ENCODE results near the gene FNDC7. TPM values are rescaled to one million over a fixed set of nuclear protein-coding genes. Genes with fewer than 3 reads are reported as not detected.
"Not testable (repeated sequence)": the region's sequence is repeated elsewhere in the genome, so short reads cannot be mapped to it uniquely, and the experiment has no call there.

The FNDC7 gene
- total RNA-seq, 2 experiments from 2014 or later, result not detected

GRCh38 chr1:108749081-108749480, 36.4 kb downstream of the FNDC7 start:
- peaks cover 5% of the 10 kb centered on the region for H3K36me3 Mint-ChIP-seq
- POLR2A ChIA-PET, result interaction anchor here (3.1 kb wide), 1 partner anchor 57 kb away, joined by 14 read pairs; the partner anchor contains the start of gene PRPF38B
- H3K27me3 Mint-ChIP-seq, result no peaks in the 10 kb centered on the region
- intact Hi-C loops (cut with micrococcal nuclease), result loop anchor here (5.0 kb wide), 1 partner anchor 798 kb away; the partner anchor contains the start of gene GNAI3
- H3K4me3 Mint-ChIP-seq, result no peak overlapping the region
- CTCF ChIA-PET, result no interaction called here
- H3K27ac Mint-ChIP-seq, result no peak overlapping the region
- DNase-seq, result no peak
- H3K9me3 Mint-ChIP-seq, result no peaks in the 10 kb centered on the region
- H3K4me1 Mint-ChIP-seq (ENCODE audit: low read depth), result peaks cover 28% of the 10 kb centered on the region

DNA sequence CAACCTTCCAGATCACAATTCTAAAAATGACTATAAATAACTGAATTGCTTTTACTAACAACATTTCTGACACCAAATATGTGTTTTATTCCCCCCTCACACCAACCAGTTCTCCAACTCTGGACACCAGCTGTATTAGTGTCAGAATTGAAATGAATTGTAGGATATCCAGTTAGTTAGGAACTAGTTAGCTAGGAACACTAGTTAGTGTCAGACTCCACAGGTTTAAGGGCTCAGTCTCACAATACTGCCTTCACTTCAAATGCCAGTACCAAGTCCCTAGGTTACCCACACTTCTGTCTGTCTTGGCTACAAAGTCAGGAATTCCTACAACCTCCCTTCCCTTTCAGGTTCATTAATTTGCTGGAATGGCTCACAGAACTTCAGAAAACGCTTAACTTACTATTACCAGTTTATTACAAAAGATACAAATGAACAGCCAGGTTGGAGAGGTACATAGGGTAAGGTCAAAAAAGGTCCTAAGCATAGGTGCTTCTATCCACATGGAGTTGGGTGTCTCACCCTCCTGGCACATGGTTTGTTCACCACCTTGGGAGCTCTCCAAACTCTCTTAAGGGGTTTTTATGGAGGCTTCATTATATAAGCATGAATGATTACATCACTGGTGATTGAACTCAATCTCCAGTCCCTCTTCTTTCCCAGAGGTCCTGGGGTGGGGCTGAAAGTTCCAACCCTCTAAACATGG, 37.9 kb downstream of the FNDC7 start:
- peaks cover 13% of the 10 kb centered on the region for H3K36me3 Mint-ChIP-seq
- H3K27me3 Mint-ChIP-seq, result no peaks in the 10 kb centered on the region
- H3K4me3 Mint-ChIP-seq, result no peak overlapping the region
- intact Hi-C loops (cut with micrococcal nuclease), result no loop called here
- DNase-seq, result no peak
- CTCF ChIA-PET, result interaction anchor here (0.6 to 0.9 kb wide), 2 partner anchors 44 to 72 kb away, joined by 4 read pairs; no protein-coding TSS in a partner anchor
- H3K9me3 Mint-ChIP-seq, result no peaks in the 10 kb centered on the region
- POLR2A ChIA-PET, result interaction anchor here (1.0 kb wide), 1 partner anchor 58 kb away, joined by 3 read pairs; the partner anchor contains the start of gene PRPF38B
- no peak overlapping the region for H3K27ac Mint-ChIP-seq
- peaks cover 31% of the 10 kb centered on the region for H3K4me1 Mint-ChIP-seq (ENCODE audit: low read depth)

- no peak overlapping the region for H3K4me3 Mint-ChIP-seq
- ChIA-PET CTCF (interaction anchor here (1.4 kb wide), 1 partner anchor 107 kb away, joined by 4 read pairs; no protein-coding TSS in a partner anchor), POLR2A (interaction anchor here (2.5 kb wide), 1 partner anchor 60 kb away, joined by 7 read pairs; no protein-coding TSS in a partner anchor)
- no peaks in the 10 kb centered on the region for H3K27me3 Mint-ChIP-seq
- peaks cover 22% of the 10 kb centered on the region for H3K4me1 Mint-ChIP-seq (ENCODE audit: low read depth)
- DNase-seq, result no peak
- H3K36me3 Mint-ChIP-seq, result peaks cover 16% of the 10 kb centered on the region
- H3K9me3 Mint-ChIP-seq, result no peaks in the 10 kb centered on the region
- H3K27ac Mint-ChIP-seq, result no peak overlapping the region
- intact Hi-C loops (cut with micrococcal nuclease), result no loop called here
These were observed 40.7 kb downstream of the FNDC7 start for GRCh38 chr1:108753363-108753762.

DNA sequence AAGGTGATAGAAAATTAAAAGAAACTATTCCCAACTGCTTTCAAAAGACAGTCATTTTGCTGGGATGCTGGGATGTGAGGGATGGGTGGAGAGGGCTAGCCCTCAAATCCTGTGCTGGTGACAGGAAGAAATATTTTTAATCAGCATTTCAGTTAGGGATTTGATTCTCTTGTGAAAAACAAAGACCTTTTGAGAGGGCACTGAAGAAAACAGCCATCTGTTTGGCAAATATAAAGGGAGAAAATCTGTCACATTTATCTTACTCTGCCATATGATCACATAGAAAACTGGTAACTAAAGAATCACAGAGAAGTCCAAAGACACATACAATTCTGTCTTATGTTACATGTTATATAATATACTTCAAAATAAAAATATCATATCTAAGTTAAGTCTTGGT, 46.1 kb downstream of the FNDC7 start:
- H3K27me3 Mint-ChIP-seq, result no peaks in the 10 kb centered on the region

DNA sequence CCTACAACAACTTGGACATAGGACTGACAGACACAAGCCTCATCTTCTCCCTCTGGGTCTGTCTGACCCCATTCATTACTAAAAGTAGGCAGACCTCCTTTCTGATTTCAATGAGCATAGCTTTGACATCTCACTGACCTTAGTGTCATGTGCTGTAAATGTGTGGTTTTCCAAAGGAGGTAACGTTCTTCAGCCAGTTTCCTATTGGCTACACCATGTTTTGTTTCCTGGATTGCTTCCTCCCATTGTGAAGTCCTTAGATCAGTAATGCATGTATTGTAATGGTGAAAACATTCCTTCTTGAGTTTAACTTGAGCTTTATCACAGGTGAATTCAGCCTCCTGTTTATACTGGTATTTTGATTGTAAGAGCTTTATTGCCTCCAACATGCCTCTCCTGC, 54.4 kb downstream of the FNDC7 start:
- intact Hi-C loops (cut with micrococcal nuclease), result no loop called here
- no peak for DNase-seq
- Mint-ChIP-seq H3K9me3 (no peaks in the 10 kb centered on the region), H3K4me1 (ENCODE audit: low read depth) (peaks cover 4% of the 10 kb centered on the region), H3K27ac (no peak overlapping the region), H3K4me3 (no peak overlapping the region), H3K27me3 (no peaks in the 10 kb centered on the region), H3K36me3 (peaks cover 14% of the 10 kb centered on the region)
- CTCF ChIA-PET, result no interaction called here
- POLR2A ChIA-PET, result no interaction called here

More for the DNA sequence above, 46.1 kb downstream of the FNDC7 start:
- peaks cover 18% of the 10 kb centered on the region for H3K36me3 Mint-ChIP-seq
- ChIA-PET CTCF (interaction anchor here (0.7 kb wide), 1 partner anchor 438 kb away, joined by 4 read pairs; no protein-coding TSS in a partner anchor), POLR2A (no interaction called here)
- no peak overlapping the region for H3K4me3 Mint-ChIP-seq
- DNase-seq, result no peak
- no peaks in the 10 kb centered on the region for H3K9me3 Mint-ChIP-seq
- intact Hi-C loops (cut with micrococcal nuclease), result no loop called here
- no peak overlapping the region for H3K27ac Mint-ChIP-seq
- peaks cover 7% of the 10 kb centered on the region for H3K4me1 Mint-ChIP-seq (ENCODE audit: low read depth)

DNA sequence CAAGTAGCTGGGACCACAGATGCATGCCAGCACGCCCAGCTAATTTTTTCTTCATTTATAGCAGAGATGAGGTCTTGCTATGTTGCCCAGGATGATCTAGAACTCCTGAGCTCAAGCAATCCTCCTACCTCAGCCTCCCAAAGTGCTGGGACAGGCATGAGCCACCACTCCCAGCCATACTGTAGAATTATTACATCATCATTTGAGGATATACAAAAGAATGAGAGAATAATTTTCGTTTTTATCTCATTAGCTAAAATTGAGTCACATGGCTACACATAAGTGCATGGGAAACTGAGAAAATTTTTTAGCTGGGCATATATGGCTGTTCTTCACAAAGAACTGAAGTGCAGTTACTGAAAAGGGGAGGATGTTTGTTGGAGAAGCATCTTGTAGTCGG, 55.0 kb downstream of the FNDC7 start:
- H3K36me3 Mint-ChIP-seq, result peaks cover 11% of the 10 kb centered on the region
- ChIA-PET POLR2A (no interaction called here), CTCF (interaction anchor here (0.7 kb wide), 1 partner anchor 61 kb away, joined by 3 read pairs; no protein-coding TSS in a partner anchor)
- intact Hi-C loops (cut with micrococcal nuclease), result no loop called here
- H3K27ac Mint-ChIP-seq, result no peak overlapping the region
- DNase-seq, result no peak
- H3K9me3 Mint-ChIP-seq, result no peaks in the 10 kb centered on the region
- no peaks in the 10 kb centered on the region for H3K27me3 Mint-ChIP-seq
- H3K4me3 Mint-ChIP-seq, result no peak overlapping the region
- peaks cover 1% of the 10 kb centered on the region for H3K4me1 Mint-ChIP-seq (ENCODE audit: low read depth)

GRCh38 chr1:108777839-108778238, 65.1 kb downstream of the FNDC7 start:
- Mint-ChIP-seq H3K27me3 (no peaks in the 10 kb centered on the region), H3K9me3 (no peaks in the 10 kb centered on the region), H3K4me3 (no peak overlapping the region), H3K4me1 (ENCODE audit: low read depth) (no peaks in the 10 kb centered on the region), H3K36me3 (peaks cover 37% of the 10 kb centered on the region), H3K27ac (no peak overlapping the region)
- intact Hi-C loops (cut with micrococcal nuclease), result no loop called here
- ChIA-PET POLR2A (no interaction called here), CTCF (no interaction called here)
- DNase-seq, result no peak

DNA sequence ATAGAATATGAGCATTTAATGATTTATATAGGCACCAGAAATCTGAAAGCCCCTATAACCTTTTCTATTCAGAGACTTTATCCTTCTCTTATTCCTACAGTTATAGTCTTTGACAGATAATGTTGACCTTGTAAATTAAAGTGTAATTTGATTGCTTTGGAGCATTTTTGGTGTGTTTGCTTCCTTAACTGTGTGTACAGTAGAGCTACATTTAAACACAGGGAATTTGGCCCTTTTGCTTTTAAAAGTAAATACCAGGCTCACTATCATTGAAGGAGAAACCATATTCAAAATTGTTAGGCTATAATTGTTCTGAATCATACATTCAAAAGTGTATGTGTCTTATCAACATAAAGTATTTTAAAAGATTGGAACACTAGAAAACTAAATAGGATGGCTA, 66.7 kb downstream of the FNDC7 start:
- Mint-ChIP-seq H3K36me3 (peaks cover 44% of the 10 kb centered on the region), H3K4me1 (ENCODE audit: low read depth) (no peaks in the 10 kb centered on the region)

DNA sequence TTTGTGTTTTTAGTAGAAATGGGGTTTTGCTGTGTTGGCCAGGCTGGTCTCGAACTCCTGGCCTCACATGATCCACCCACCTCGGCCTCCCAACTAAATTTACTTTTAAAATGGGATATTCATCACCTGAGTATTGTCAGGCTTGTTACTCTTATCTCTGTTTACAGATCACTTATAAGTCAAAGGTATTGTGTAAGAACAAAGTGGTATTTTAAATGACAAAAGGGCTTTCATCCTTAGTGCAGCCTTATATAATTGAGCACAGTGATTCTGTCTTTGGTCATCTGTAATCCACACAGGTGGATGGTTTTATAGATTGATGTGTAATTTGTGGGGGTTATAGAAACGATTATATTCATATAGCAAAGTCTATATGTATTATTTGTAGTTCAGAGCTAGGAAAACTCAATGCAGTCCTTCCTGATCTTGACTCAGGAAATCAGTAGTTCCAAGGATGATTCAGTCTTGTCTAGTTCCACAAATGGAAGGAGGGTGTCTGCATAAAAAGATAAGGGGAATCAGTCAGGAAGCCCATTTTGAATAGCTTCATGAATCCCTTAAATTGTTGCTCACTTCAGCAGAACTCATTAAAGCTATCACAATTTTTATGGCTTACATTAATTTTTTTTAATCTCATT, 68.3 kb downstream of the FNDC7 start:
- Mint-ChIP-seq H3K4me1 (ENCODE audit: low read depth) (no peaks in the 10 kb centered on the region), H3K9me3 (peaks cover 28% of the 10 kb centered on the region), H3K27ac (no peak overlapping the region), H3K27me3 (no peaks in the 10 kb centered on the region), H3K4me3 (no peak overlapping the region), H3K36me3 (peaks cover 56% of the 10 kb centered on the region)
- DNase-seq, result no peak
- ChIA-PET CTCF (no interaction called here), POLR2A (no interaction called here)
- intact Hi-C loops (cut with micrococcal nuclease), result no loop called here

More for the DNA sequence above, 66.7 kb downstream of the FNDC7 start:
- DNase-seq, result no peak
- no peak overlapping the region for H3K4me3 Mint-ChIP-seq
- no peaks in the 10 kb centered on the region for H3K27me3 Mint-ChIP-seq
- H3K27ac Mint-ChIP-seq, result no peak overlapping the region
- intact Hi-C loops (cut with micrococcal nuclease), result no loop called here
- peaks cover 12% of the 10 kb centered on the region for H3K9me3 Mint-ChIP-seq
- POLR2A ChIA-PET, result no interaction called here
- CTCF ChIA-PET, result no interaction called here

DNA sequence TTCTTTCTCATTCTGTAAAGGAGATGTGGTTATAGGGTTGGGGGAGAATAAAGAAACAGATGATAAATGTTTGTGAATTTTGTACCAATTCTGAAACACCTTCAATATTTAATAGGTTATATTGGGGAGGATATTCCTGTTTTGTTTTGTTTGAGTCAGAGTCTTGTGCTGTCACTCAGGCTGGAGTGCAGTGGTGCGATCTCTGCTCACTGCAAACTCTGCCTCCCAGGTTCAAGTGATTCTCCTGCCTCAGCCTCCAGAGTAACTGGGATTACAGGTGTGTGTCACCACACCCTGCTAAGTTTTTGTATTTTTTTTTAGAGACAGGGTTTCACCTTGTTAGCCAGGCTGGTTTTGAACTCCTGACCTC, 68.9 kb downstream of the FNDC7 start:
- intact Hi-C loops (cut with micrococcal nuclease); POLR2A ChIA-PET; H3K27me3 Mint-ChIP-seq; H3K27ac Mint-ChIP-seq; CTCF ChIA-PET; H3K4me3 Mint-ChIP-seq; H3K4me1 Mint-ChIP-seq (ENCODE audit: low read depth); DNase-seq: not testable (repeated sequence)
- peaks cover 29% of the 10 kb centered on the region for H3K9me3 Mint-ChIP-seq
- H3K36me3 Mint-ChIP-seq, result peaks cover 58% of the 10 kb centered on the region

DNA sequence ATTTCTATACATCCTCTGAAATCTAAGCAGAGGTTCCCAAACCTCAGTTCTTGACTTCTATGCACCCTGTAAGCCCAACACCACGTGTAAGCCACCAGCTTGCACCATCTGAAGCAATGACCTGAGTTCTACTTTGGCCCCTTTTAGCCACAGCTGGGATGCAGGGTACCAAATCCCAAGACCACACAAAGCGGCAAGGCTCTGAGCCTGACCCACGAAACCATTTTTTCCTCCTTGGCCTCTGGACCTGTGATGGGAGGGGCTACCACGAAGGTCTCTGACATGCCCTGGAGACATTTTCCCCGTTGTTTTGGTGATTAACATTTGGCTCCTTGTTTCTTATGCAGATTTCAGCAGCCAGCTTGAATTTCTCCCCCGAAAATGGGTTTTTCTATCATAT, 72.6 kb downstream of the FNDC7 start:
- intact Hi-C loops (cut with micrococcal nuclease), result no loop called here
- Mint-ChIP-seq H3K27ac (no peak overlapping the region), H3K9me3 (peaks cover 29% of the 10 kb centered on the region), H3K4me1 (ENCODE audit: low read depth) (no peaks in the 10 kb centered on the region), H3K4me3 (no peak overlapping the region), H3K27me3 (no peaks in the 10 kb centered on the region), H3K36me3 (peaks cover 72% of the 10 kb centered on the region)
- no peak for DNase-seq
- CTCF ChIA-PET, result no interaction called here
- POLR2A ChIA-PET, result no interaction called here

DNA sequence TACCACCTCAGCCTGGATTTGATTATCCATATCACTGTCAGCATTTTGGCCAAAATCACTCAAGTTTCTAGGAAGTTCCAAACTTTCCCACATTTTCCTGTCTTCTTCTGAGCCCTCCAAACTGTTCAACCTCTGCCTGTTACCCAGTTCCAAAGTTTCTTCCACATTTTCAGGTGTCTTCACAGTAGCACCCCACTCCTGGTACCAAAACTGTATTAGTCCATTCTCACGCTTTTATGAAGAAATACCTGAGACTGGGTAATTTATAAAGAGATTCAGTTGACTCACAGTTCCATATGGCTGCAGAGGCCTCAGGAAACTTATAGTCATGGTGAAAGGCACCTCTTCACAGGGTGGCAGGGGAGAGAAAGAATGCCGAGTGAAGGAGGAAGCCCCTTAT, 73.2 kb downstream of the FNDC7 start:
- ChIA-PET POLR2A (no interaction called here), CTCF (no interaction called here)
- H3K27ac Mint-ChIP-seq, result no peak overlapping the region
- H3K4me3 Mint-ChIP-seq, result no peak overlapping the region
- no peak for DNase-seq
- H3K36me3 Mint-ChIP-seq, result peaks cover 75% of the 10 kb centered on the region
- H3K9me3 Mint-ChIP-seq, result peaks cover 31% of the 10 kb centered on the region
- H3K27me3 Mint-ChIP-seq, result no peaks in the 10 kb centered on the region
- intact Hi-C loops (cut with micrococcal nuclease), result no loop called here
- H3K4me1 Mint-ChIP-seq (ENCODE audit: low read depth), result no peaks in the 10 kb centered on the region

- no peak for DNase-seq
- Mint-ChIP-seq H3K4me3 (no peak overlapping the region), H3K4me1 (ENCODE audit: low read depth) (no peaks in the 10 kb centered on the region), H3K36me3 (peaks cover 56% of the 10 kb centered on the region), H3K9me3 (peaks cover 18% of the 10 kb centered on the region), H3K27ac (no peak overlapping the region), H3K27me3 (no peaks in the 10 kb centered on the region)
- intact Hi-C loops (cut with micrococcal nuclease), result no loop called here
- CTCF ChIA-PET, result no interaction called here
- POLR2A ChIA-PET, result no interaction called here
These were observed 79.1 kb downstream of the FNDC7 start for GRCh38 chr1:108791790-108792189.
